Heart left ventricle (tissue), 16 donors: ENCODE results near the gene C20orf96. TPM values are rescaled to one million over a fixed set of nuclear protein-coding genes. Genes with fewer than 3 reads are reported as not detected.

Source experiments
- ATAC-seq, 4 donors: fragments of 200-7000 bp; cut with Tn5 transposase; one replicate each; pipeline ENCODE4 v1.9.1; 2020 to 2022; ENCODE audit warnings: moderate library complexity in 4 of 4, mild to moderate bottlenecking in 3 of 4, moderate number of reproducible peaks in 1 of 4
- DNase-seq, 5 donors: peaks; one replicate each; pipeline ENCODE4 v3.0.0-alpha.2; 2020
- H3K27ac ChIP-seq, 12 donors: fragments of 200-600 bp; sonication (generic) in 4 of 12; one replicate each; pipeline versions ENCODE4 v1.5.0 to v1.8.0; 2016 to 2022; ENCODE audit warnings: mild to moderate bottlenecking in 2 of 12
- H3K27me3 ChIP-seq, 9 donors: fragments of 200-600 bp; sonication (generic) in 2 of 9; one replicate each; pipeline versions ENCODE4 v1.5.1 to v1.8.0; 2016 to 2022; ENCODE audit warnings: mild to moderate bottlenecking in 3 of 9
- H3K36me3 ChIP-seq, 9 donors: fragments of 200-600 bp; sonication (generic) in 2 of 9; one replicate each; pipeline versions ENCODE4 v1.5.0 to v1.8.0; 2018 to 2022; ENCODE audit warnings: mild to moderate bottlenecking in 2 of 9
- H3K4me1 ChIP-seq, 12 donors: fragments of 200-600 bp; sonication (generic) in 4 of 12; one replicate each; pipeline versions ENCODE4 v1.5.0 to v1.8.0; 2016 to 2022; ENCODE audit warnings: mild to moderate bottlenecking in 3 of 12
- H3K4me3 ChIP-seq, 12 donors: fragments of 200-600 bp; sonication (generic) in 4 of 12; one replicate each; pipeline versions ENCODE4 v1.5.0 to v1.8.0; 2017 to 2022; ENCODE audit warnings: mild to moderate bottlenecking in 9 of 12, moderate library complexity in 4 of 12
- H3K9me3 ChIP-seq, 12 donors: fragments of 200-600 bp; sonication (generic) in 4 of 12; one replicate each; pipeline versions ENCODE4 v1.5.0 to v1.8.0; 2016 to 2022; ENCODE audit warnings: mild to moderate bottlenecking in 1 of 12
- CTCF ChIP-seq, 12 donors: fragments of 200-600 bp; sonication (generic) in 4 of 12; IDR thresholded peaks; one replicate each; pipeline versions ENCODE4 v1.5.0 to v1.8.0; 2018 to 2022; ENCODE audit warnings: antibody characterized with exemption in 12 of 12, mild to moderate bottlenecking in 5 of 12
- POLR2A ChIP-seq, 2 donors: fragments of 450-650 bp; IDR thresholded peaks; one replicate each; pipeline ENCODE4 v1.6.1; 2017; ENCODE audit warnings: antibody characterized with exemption in 2 of 2, mild to moderate bottlenecking in 2 of 2, moderate library complexity in 2 of 2
- WGBS, 4 donors: extraction: QIAGEN DNeasy Blood & Tissue Kit in 2 of 4; methylation state at CpG; one replicate each; pipeline versions ENCODE4 v1.1.5 to v1.1.7; 2013 to 2018; 5-methylcytosine and 5-hydroxymethylcytosine counted together
- intact Hi-C, 10 donors: fragments of 100-400 bp; cut with DNase I; formaldehyde crosslinking; loops; one replicate each; pipeline versions ENCODE4 v1.11.1 to v1.14.2; 2022
- polyA plus RNA-seq, 2 donors: library from polyadenylated mRNA; stranded (reverse); fragments of 200-250 nt; gene quantifications; one replicate each; pipeline ENCODE4 v1.2.3, GENCODE V29; 2013
- total RNA-seq, 9 donors: library from RNA; depleted of rRNA in 2 of 9; stranded (reverse); fragments of >200 nt in 2 of 9; fragmentation: NEBNext Ultra II Directional in 3 of 9; extraction: Animal tissue kit (Norgen Biotek cat#: 25700) in 3 of 9; gene quantifications; one replicate each; pipeline versions ENCODE4 v1.1.0 to v1.2.4, GENCODE V29; 2016 to 2023
- donor health status: ischemic (EF 13 %, LVEDD 7.1; RV severe dilation, severe dysfunction).
- donor health status: healthy with polysubstance abuse.
- donor health status: DM: no; HTN: yes; CAD: no.
- donor health status: DM: no; HTN: no; CAD: no.
- donor health status: ischemic (EF 25% LVEDD 6.9; RV normal size, moderate dysfunction).
- donor health status: ischemic (EF 25% LVEDD 5.7; RV mildly dilated, moderate dysfunction).
- donor health status: healthy.
- donor health status: DM: yes; HTN: yes; CAD: no.
- donor health status: ischemic (EF 35%, LVEDD 5.7; RV mildly dilated, moderate dysfunction).
- donor health status: nonischemic (EF 11% LVEDD 7.7; RV severe dilation, severe dysfunction).
- donor health status: DM: yes; HTN: yes; CAD: no.
- donor health status: PGD.
- donor health status: ischemic (EF 29% LVEDD 5.4; RV normal size, mild dysfunction).
- donor health status: nonischemic (EF 23%, LVEDD 6.1; RV moderate dilation, normal function).

C20orf96 gene
- total and polyA plus RNA-seq, 11 donors: 0.64 to 6.6 (median 3.6) TPM

- no peaks in the 10 kb centered on the region for H3K27me3 ChIP-seq
- H3K4me1 ChIP-seq: peaks cover 0 to 8% (median 0%) of the 10 kb centered on the region in 12 donors
- H3K27ac ChIP-seq: no peak overlapping the region
- H3K36me3 ChIP-seq: peaks cover 0 to 12% (median 2%) of the 10 kb centered on the region in 9 donors
- H3K9me3 ChIP-seq: no peaks in the 10 kb centered on the region
- no peak for TF ChIP-seq CTCF (IDR thresholded peaks at IDR 0.05)
- no peak for TF ChIP-seq POLR2A (IDR thresholded peaks at IDR 0.05)
- H3K4me3 ChIP-seq: no peak overlapping the region
- DNase-seq (no peak), ATAC-seq (no peak)
- intact Hi-C loops: loop anchor here in 6 of 10 donors (10.0 kb wide), 2 partner anchors 53 to 63 kb away; partner anchors contain the start of gene SOX12 (in 2 of the 6)
Observed at GRCh38 chr20:271528-271927, 19.0 kb downstream of the C20orf96 start.

DNA sequence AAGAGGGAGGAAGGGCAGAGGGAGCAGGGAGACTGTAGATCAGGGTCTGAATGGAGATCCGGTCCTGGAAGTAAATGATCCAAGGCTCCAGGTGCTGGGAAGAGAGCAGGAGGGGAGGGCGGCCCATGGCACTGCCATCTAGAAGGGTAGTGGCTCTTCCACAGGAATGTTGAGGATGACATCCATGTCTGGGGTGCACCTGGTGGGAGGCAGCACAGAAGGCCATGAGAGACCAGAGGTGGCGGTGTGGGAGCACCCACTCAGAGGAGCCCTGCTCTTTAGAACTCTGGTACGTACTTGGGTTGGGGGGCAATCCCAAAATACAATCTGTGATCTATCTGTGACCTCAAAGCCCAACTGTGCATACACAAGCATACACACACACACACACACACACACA lies 19.5 kb downstream of the C20orf96 start:
- no peaks in the 10 kb centered on the region for H3K9me3 ChIP-seq
- no peak overlapping the region for H3K27ac ChIP-seq
- peaks cover 0 to 10% (median 0%) of the 10 kb centered on the region in 12 donors for H3K4me1 ChIP-seq
- DNase-seq (no peak), ATAC-seq (no peak)
- H3K27me3 ChIP-seq: no peaks in the 10 kb centered on the region
- no peak overlapping the region for H3K4me3 ChIP-seq
- TF ChIP-seq CTCF (IDR thresholded peaks at IDR 0.05) (no peak), POLR2A (IDR thresholded peaks at IDR 0.05) (no peak)
- H3K36me3 ChIP-seq: peaks cover 0 to 7% (median 0%) of the 10 kb centered on the region in 9 donors
- WGBS, 4 donors: 92 to 94% (median 93%) methylated on average over 4 of the region's 4 CpGs
- intact Hi-C loops: loop anchor here in 6 of 10 donors (10.0 kb wide), 2 partner anchors 54 to 64 kb away; partner anchors contain the start of gene SOX12 (in 2 of the 6)

- DNase-seq (no peak), ATAC-seq (no peak)
- Histone ChIP-seq H3K9me3 (no peaks in the 10 kb centered on the region), H3K4me3 (no peak overlapping the region), H3K36me3 (peaks cover 0 to 2% (median 0%) of the 10 kb centered on the region in 9 donors), H3K27ac (no peak overlapping the region), H3K4me1 (peaks cover 0 to 10% (median 0%) of the 10 kb centered on the region in 12 donors), H3K27me3 (no peaks in the 10 kb centered on the region)
- no peak for TF ChIP-seq CTCF (IDR thresholded peaks at IDR 0.05)
- intact Hi-C loops: loop anchor here in 6 of 10 donors (10.0 kb wide), 2 partner anchors 54 to 64 kb away; partner anchors contain the start of gene SOX12 (in 2 of the 6)
- 88 to 94% (median 90%) methylated on average over 5 of the region's 5 CpGs for WGBS, 4 donors
Observed at GRCh38 chr20:270517-270916, 20.0 kb downstream of the C20orf96 start.

GRCh38 chr20:266596-267562 lies 23.7 kb downstream of the C20orf96 start:
- Histone ChIP-seq H3K9me3 (no peaks in the 10 kb centered on the region), H3K27ac (peak overlapping the region in 2 of 12 donors; percentile 5 to 39), H3K27me3 (no peaks in the 10 kb centered on the region), H3K36me3 (no peaks in the 10 kb centered on the region), H3K4me3 (peak overlapping the region; percentile 15 to 61 (median 54)), H3K4me1 (peaks cover 0 to 10% (median 0%) of the 10 kb centered on the region in 12 donors)
- DNase-seq (peak; percentile 84 to 90 (median 85)), ATAC-seq (peak; percentile 80 to 94 (median 92))
- intact Hi-C loops: loop anchor here in 4 of 10 donors (2.0 to 5.0 kb wide), 4 partner anchors 30 to 65 kb away; partner anchors contain the start of gene SOX12 (in 1 of the 4)
- WGBS, 4 donors: 8 to 15% (median 9%) methylated on average over 22 to 43 of the region's 43 CpGs
- no peak for TF ChIP-seq POLR2A (IDR thresholded peaks at IDR 0.05)
- TF ChIP-seq CTCF (IDR thresholded peaks at IDR 0.05): peak; percentile 91 to 99 (median 97)
